T-helper 1 cell treated with Interleukin-12 subunit alpha and Interleukin-12 subunit beta and Interleukin-4 antibody, amounts not matched to agents 30 μg/mL and 1 μg/mL, for 36 hours (primary cell): ENCODE results near the gene MARCHF7.
"Not testable (repeated sequence)": the region's sequence is repeated elsewhere in the genome, so short reads cannot be mapped to it uniquely, and the experiment has no call there.

Source experiments
- H3K27ac Mint-ChIP-seq: one replicate; pipeline ENCODE4 v1.8.0; 2021; ENCODE audit warnings: mild to moderate bottlenecking, mixed read lengths
- H3K27me3 Mint-ChIP-seq: one replicate; pipeline ENCODE4 v1.8.0; 2021; ENCODE audit warnings: low read depth, mixed read lengths
- H3K36me3 Mint-ChIP-seq: one replicate; pipeline ENCODE4 v1.8.0; 2021; ENCODE audit warnings: low read depth, mixed read lengths
- H3K4me1 Mint-ChIP-seq: one replicate; pipeline ENCODE4 v1.8.0; 2021; ENCODE audit warnings: low read depth, mixed read lengths
- H3K4me3 Mint-ChIP-seq: one replicate; pipeline ENCODE4 v1.8.0; 2021; ENCODE audit warnings: mild to moderate bottlenecking, moderate library complexity, mixed read lengths
- H3K9me3 Mint-ChIP-seq: one replicate; pipeline ENCODE4 v1.8.0; 2021; ENCODE audit warnings: mixed read lengths

MARCHF7 gene

DNA sequence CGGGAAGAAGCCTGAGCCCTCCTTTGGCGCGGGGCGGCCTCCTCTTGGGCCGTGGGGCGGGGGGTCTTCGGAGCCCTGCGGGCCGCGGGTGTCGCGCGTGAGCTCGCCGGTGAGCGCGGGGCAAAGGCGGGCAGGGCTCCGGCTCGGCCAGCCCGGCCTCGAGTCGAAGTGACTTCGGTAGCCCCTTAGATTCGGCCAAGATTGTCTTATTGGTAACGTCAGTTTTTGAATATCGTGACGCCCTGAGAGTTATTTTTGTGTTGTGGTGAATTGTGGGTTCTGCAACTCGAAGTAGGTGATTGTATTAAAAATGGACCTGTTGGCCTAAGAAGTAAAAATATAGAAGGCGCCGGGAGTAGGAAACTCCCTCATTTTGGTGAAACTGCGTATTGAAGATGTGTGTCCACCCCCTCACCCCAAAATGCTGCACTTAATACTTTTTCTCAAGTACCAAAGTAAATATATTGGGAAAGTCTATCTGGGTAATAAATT is 669 bp downstream of the MARCHF7 start:
- H3K36me3 Mint-ChIP-seq, result peaks cover 36% of the 10 kb centered on the region

GRCh38 chr2:159713631-159714246 is 1.4 kb downstream of the MARCHF7 start:
- Mint-ChIP-seq H3K27ac (peak overlapping the region; percentile 98), H3K4me1 (peaks cover 41% of the 10 kb centered on the region), H3K36me3 (peaks cover 38% of the 10 kb centered on the region), H3K4me3 (peak overlapping the region; percentile 99), H3K9me3 (no peaks in the 10 kb centered on the region), H3K27me3 (no peaks in the 10 kb centered on the region)

More for the DNA sequence above, 669 bp downstream of the MARCHF7 start:
- Mint-ChIP-seq H3K27ac (peak overlapping the region; percentile 98), H3K27me3 (no peaks in the 10 kb centered on the region), H3K4me1 (peaks cover 37% of the 10 kb centered on the region), H3K4me3 (peak overlapping the region; percentile 99), H3K9me3 (no peaks in the 10 kb centered on the region)

DNA sequence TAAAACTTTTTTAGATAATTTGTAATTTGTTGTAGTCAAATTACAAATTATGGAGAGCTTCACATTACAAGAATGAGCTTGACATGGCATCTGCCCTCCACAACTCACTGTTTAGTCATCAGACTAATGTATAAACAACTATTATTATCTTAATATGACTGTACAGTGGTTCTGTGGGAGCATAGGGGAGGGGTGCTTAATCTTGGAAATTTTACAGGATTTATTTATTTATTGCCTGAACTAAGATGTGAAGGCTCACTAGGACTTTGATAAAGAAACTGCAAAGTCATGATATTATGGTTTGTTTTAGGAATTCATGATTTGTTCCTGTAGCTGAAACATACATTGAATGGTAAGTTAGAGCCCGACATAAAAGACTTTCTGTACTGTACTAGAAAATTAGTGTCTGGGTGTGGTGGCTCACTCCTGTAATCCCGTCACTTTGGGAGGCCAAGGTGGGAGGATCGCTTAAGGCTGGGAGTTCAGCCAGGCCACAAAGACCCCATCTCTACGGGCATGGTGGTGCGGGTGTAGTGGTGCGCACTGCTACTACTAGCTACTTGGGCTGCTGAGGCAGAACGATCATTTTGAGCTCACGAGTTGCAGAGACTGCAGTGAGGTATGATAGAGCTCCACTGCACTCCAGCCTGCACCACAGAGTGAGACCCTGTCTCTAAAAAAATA is 2.1 kb downstream of the MARCHF7 start:
- Mint-ChIP-seq H3K4me3 (peak overlapping the region; percentile 99), H3K36me3 (peaks cover 34% of the 10 kb centered on the region), H3K9me3 (no peaks in the 10 kb centered on the region), H3K27me3 (no peaks in the 10 kb centered on the region), H3K4me1 (peaks cover 42% of the 10 kb centered on the region), H3K27ac (no peak overlapping the region)

DNA sequence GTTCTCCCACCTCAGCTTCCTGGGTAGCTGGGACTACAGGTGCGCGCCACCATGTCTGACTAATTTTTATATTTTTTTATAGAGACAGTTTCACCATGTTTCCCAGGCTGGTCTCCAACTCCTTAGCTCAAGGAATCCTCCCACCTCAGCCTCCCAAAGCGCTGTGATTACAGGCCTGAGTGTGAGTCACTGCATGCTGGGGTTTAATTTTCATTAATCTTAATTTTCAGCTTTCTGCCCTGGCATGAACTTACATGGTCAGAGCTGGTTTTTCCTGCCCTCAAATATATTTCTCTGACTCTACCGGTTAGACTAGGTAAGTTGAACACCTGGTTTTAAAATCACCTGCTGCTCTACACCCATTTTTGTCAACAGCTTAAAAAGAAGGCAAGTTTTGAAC is 3.1 kb downstream of the MARCHF7 start:
- H3K27ac Mint-ChIP-seq, result peak overlapping the region; percentile 52
- peaks cover 42% of the 10 kb centered on the region for H3K36me3 Mint-ChIP-seq
- peaks cover 49% of the 10 kb centered on the region for H3K4me1 Mint-ChIP-seq
- no peak overlapping the region for H3K4me3 Mint-ChIP-seq
- H3K27me3 Mint-ChIP-seq, result no peaks in the 10 kb centered on the region
- no peaks in the 10 kb centered on the region for H3K9me3 Mint-ChIP-seq

- Mint-ChIP-seq H3K4me1 (peaks cover 50% of the 10 kb centered on the region), H3K36me3 (peaks cover 44% of the 10 kb centered on the region)
- H3K27me3 Mint-ChIP-seq, H3K9me3 Mint-ChIP-seq, H3K4me3 Mint-ChIP-seq, H3K27ac Mint-ChIP-seq: not testable (repeated sequence)
Observed at GRCh38 chr2:159716409-159716808, 4.1 kb downstream of the MARCHF7 start.

DNA sequence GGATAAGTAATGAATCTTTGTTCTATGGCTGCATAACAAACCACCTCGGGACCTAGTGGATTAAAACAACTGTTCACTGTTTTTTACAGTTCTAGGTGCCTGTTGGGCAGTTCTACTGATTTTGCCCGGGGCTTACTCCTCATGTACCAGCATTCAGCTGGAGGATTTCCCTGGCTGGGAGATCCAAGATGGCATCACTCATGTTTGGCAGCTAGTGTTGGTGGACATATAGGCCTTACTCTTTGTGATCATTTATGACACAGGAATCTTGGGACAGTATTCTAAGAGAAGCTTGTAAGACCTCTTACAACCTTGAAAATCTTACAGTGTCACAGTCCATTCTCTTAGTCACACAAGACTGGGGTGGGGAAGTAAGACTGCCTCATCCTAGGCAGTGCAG is 4.6 kb downstream of the MARCHF7 start:
- H3K27me3 Mint-ChIP-seq, result no peaks in the 10 kb centered on the region
- peaks cover 46% of the 10 kb centered on the region for H3K36me3 Mint-ChIP-seq
- H3K27ac Mint-ChIP-seq, result no peak overlapping the region
- H3K4me3 Mint-ChIP-seq, result no peak overlapping the region
- H3K4me1 Mint-ChIP-seq, result peaks cover 49% of the 10 kb centered on the region
- no peaks in the 10 kb centered on the region for H3K9me3 Mint-ChIP-seq

DNA sequence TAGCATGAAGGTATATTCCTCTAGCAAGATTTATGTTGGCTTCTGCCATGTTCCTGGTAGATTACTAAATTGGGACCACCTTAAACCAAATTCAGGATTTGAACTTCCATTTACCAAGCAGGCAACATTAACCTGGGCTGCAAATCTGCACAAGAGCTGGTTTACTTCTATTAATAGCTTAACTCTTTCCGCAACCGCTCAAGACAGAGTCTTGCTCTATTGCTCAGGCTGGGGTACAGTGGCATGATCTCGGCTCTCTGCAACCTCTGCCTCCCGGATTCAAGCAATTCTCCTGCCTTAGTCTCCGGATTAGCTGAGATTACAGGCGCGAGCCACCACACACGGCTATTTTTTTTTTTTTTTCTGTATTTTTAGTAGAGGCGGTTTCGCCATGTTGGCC is 8.4 kb downstream of the MARCHF7 start:
- Mint-ChIP-seq H3K4me3 (no peak overlapping the region), H3K27me3 (no peaks in the 10 kb centered on the region), H3K36me3 (peaks cover 54% of the 10 kb centered on the region), H3K9me3 (peaks cover 10% of the 10 kb centered on the region), H3K27ac (no peak overlapping the region), H3K4me1 (peaks cover 52% of the 10 kb centered on the region)

DNA sequence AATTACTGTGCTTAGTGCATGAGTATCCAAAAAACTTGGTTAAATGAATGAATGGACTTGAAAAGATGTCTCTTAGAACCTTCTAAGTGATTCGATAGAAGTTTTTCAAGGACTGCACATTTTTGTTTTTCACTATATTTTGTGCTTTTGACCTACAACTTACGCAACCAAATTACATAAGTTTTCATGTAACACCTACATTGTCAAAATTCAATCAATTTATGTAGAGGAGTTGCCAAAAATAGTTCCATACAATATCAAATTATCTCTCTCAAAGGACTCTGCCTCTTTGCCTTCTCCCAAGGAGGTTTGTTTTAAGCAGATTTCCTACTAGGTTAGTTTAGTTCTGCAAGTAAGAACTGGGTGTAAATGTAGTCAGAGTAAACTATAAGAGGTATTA is 10.3 kb downstream of the MARCHF7 start:
- H3K27me3 Mint-ChIP-seq, result no peaks in the 10 kb centered on the region
- no peak overlapping the region for H3K4me3 Mint-ChIP-seq
- H3K36me3 Mint-ChIP-seq, result peaks cover 49% of the 10 kb centered on the region
- H3K9me3 Mint-ChIP-seq, result peaks cover 10% of the 10 kb centered on the region
- peaks cover 45% of the 10 kb centered on the region for H3K4me1 Mint-ChIP-seq
- no peak overlapping the region for H3K27ac Mint-ChIP-seq

GRCh38 chr2:159724795-159725572 is 12.7 kb downstream of the MARCHF7 start:
- not testable (repeated sequence) for H3K27ac Mint-ChIP-seq, H3K4me3 Mint-ChIP-seq, H3K27me3 Mint-ChIP-seq
- Mint-ChIP-seq H3K4me1 (peaks cover 38% of the 10 kb centered on the region), H3K36me3 (peaks cover 46% of the 10 kb centered on the region), H3K9me3 (peaks cover 10% of the 10 kb centered on the region)

- H3K4me3 Mint-ChIP-seq, result no peak overlapping the region
- peaks cover 10% of the 10 kb centered on the region for H3K9me3 Mint-ChIP-seq
- H3K36me3 Mint-ChIP-seq, result peaks cover 47% of the 10 kb centered on the region
- H3K4me1 Mint-ChIP-seq, result peaks cover 34% of the 10 kb centered on the region
- no peak overlapping the region for H3K27ac Mint-ChIP-seq
- no peaks in the 10 kb centered on the region for H3K27me3 Mint-ChIP-seq
Observed at GRCh38 chr2:159725713-159726112, 13.4 kb downstream of the MARCHF7 start.

- Mint-ChIP-seq H3K4me1 (peaks cover 22% of the 10 kb centered on the region), H3K4me3 (no peak overlapping the region), H3K27me3 (no peaks in the 10 kb centered on the region), H3K36me3 (peaks cover 44% of the 10 kb centered on the region), H3K27ac (no peak overlapping the region), H3K9me3 (peaks cover 10% of the 10 kb centered on the region)
Observed at GRCh38 chr2:159728629-159729028, 16.3 kb downstream of the MARCHF7 start.

GRCh38 chr2:159735648-159736047 is 23.3 kb downstream of the MARCHF7 start:
- Mint-ChIP-seq H3K9me3 (no peaks in the 10 kb centered on the region), H3K4me1 (peaks cover 11% of the 10 kb centered on the region), H3K4me3 (no peak overlapping the region), H3K36me3 (peaks cover 39% of the 10 kb centered on the region), H3K27me3 (no peaks in the 10 kb centered on the region), H3K27ac (no peak overlapping the region)

- Mint-ChIP-seq H3K4me3 (no peak overlapping the region), H3K27me3 (no peaks in the 10 kb centered on the region), H3K27ac (no peak overlapping the region), H3K9me3 (no peaks in the 10 kb centered on the region), H3K4me1 (peaks cover 11% of the 10 kb centered on the region), H3K36me3 (peaks cover 35% of the 10 kb centered on the region)
Observed at GRCh38 chr2:159736048-159736447, 23.7 kb downstream of the MARCHF7 start.

DNA sequence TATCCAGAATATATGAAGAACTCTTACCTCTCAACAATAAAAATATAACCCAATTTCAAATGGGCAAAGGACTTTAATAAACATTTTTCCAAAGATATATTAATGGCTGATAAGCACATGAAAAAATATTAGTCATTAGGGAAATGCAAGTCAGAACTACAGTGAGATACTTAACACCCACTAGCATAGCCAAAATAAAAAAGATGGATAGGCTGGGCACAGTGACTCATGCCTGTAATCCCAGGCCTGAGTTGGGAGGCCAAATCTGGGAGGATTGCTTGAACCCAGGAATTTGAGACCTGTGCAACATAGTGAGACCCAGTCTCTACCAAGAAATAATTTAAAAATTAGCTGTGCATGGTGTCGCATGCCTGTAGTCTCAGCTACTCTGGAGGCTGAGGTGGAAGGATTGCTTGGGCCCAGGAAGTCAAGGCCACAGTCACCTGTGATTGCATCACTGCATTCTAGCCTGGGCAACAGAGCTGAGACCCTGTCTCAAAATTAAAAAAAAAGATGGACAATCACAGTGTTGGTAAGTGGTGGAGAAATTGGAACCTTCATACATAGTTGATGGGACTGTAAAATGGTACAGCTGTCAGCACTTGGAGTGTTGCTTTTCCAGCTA is 25.1 kb downstream of the MARCHF7 start:
- Mint-ChIP-seq H3K4me1 (peaks cover 12% of the 10 kb centered on the region), H3K4me3 (no peak overlapping the region), H3K36me3 (peaks cover 39% of the 10 kb centered on the region), H3K27ac (no peak overlapping the region), H3K9me3 (no peaks in the 10 kb centered on the region), H3K27me3 (no peaks in the 10 kb centered on the region)
